Smooth muscle cell of trachea (primary cell): ENCODE data around the gene ZNF749. TPM values are rescaled to one million over a fixed set of nuclear protein-coding genes. Genes with fewer than 3 reads are reported as not detected.

Source experiments
- total RNA-seq: library from RNA; depleted of rRNA; stranded (reverse); fragments of >200 nt; gene quantifications from 2 replicates; pipeline ENCODE4 v1.2.1, GENCODE V29; 2014

Gene ZNF749
- total RNA-seq, result 6.5 and 8.9 TPM in 2 replicates

GRCh38 chr19:57435062-57435978 lies at the start of gene ZNF749:
Gene ZNF749, plus strand, starts transcription at chr19:57435325. Its CDS starts 254 bp downstream, at chr19:57435579.

GRCh38 chr19:57389730-57390598 lies 45.2 kb upstream of the ZNF749 start, which contains the start of gene ZNF548:
Gene ZNF548, plus strand, starts transcription at chr19:57389854. Its CDS starts 246 bp downstream, at chr19:57390100.

DNA sequence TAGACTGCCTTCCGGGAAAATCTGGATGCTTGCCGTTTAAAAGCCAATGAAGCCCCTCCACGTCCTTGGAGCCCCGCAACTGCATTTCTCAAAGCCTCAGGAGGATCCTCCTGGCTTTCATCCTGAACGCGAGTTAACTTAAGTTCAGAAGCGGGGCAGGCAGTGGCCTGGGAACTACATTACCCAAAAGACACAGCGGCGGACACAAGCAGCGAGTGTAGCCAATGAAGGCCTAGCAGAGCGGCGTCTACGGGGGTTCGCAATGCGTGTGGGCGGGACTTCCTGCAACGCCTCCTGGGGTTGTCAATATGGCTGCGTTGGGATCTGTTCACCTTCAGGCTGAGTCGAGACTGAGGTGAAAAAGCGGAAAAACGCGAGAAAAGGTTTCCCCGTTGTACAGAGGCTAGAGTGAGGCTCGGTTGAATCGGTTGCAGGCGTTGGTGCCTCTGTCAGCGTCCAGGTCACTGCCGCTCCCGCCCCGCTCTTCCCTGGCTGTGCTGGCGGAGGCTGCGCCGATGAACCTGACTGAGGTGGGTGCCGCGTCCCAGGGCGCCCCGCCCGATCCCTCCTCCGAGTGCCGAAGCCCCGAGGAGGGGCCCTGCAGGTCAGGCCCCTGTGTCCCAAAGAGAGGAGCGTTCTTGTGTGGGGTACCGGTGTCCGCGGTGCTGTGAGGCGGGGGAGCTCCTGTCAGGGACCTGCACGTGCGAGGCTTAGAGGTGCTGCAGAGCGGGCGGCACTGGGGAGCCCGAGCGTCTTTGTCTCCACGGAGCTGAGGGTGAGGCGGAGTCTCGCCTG lies 24.1 kb upstream of the ZNF749 start, which contains the start of gene ZNF17:
ZNF17 (plus strand) TSS at position 285 of the 795 bp plus-strand sequence. CDS start 2,455 bp downstream, outside the sequence.

GRCh38 chr19:57477191-57478008 lies 42.3 kb downstream of the ZNF749 start, which contains the start of gene ZNF772:
Gene ZNF772, minus strand, starts transcription at chr19:57477566. Its CDS starts 257 bp downstream, at chr19:57477309.

GRCh38 chr19:57487477-57488298 lies 52.6 kb downstream of the ZNF749 start, which contains the start of gene ZNF419:
Gene ZNF419, plus strand, starts transcription at chr19:57487750. Its CDS starts 201 bp downstream, at chr19:57487951.

Other genes starting within 250 kb of the ZNF749 start
- gene ZNF264, start 243.8 kb upstream of the ZNF749 start, total RNA-seq, result 36.5 and 43.0 TPM in 2 replicates
- 0.44 and 0.66 TPM in 2 replicates for gene AURKC, start 204.3 kb upstream of the ZNF749 start, total RNA-seq
- gene ZNF805, start 194.7 kb upstream of the ZNF749 start, total RNA-seq, result 24.1 and 28.6 TPM in 2 replicates
- gene ZNF460, start 154.8 kb upstream of the ZNF749 start, total RNA-seq, result 49.5 and 79.2 TPM in 2 replicates
- gene ZNF543, start 114.9 kb upstream of the ZNF749 start, total RNA-seq, result 9.9 and 12.7 TPM in 2 replicates
- 12.6 and 14.0 TPM in 2 replicates for gene ZNF304, start 84.1 kb upstream of the ZNF749 start, total RNA-seq
- 14.7 and 16.7 TPM in 2 replicates for gene TRAPPC2B, start 71.8 kb upstream of the ZNF749 start, total RNA-seq
- 5.1 and 7.0 TPM in 2 replicates for gene ZNF547, start 71.8 kb upstream of the ZNF749 start, total RNA-seq
- gene ZNF548, start 45.5 kb upstream of the ZNF749 start, total RNA-seq, result 25.6 and 28.8 TPM in 2 replicates
- 14.1 and 16.0 TPM in 2 replicates for gene ZNF17, start 24.2 kb upstream of the ZNF749 start, total RNA-seq
- 0.83 and 1.2 TPM in 2 replicates for gene VN1R1, start 21.8 kb downstream of the ZNF749 start, total RNA-seq
- 20.0 and 28.7 TPM in 2 replicates for gene ZNF772, start 42.2 kb downstream of the ZNF749 start, total RNA-seq
- gene ZNF419, start 52.4 kb downstream of the ZNF749 start, total RNA-seq, result 13.7 and 19.1 TPM in 2 replicates
- gene ZNF773, start 64.6 kb downstream of the ZNF749 start, total RNA-seq, result 26.2 and 40.7 TPM in 2 replicates
- 5.6 and 6.3 TPM in 2 replicates for gene ZNF549, start 92.0 kb downstream of the ZNF749 start, total RNA-seq
- 7.3 and 10.5 TPM in 2 replicates for gene ZNF550, start 124.5 kb downstream of the ZNF749 start, total RNA-seq
- gene ZNF416, start 143.6 kb downstream of the ZNF749 start, total RNA-seq, result 6.8 and 6.9 TPM in 2 replicates
- gene ZIK1, start 148.8 kb downstream of the ZNF749 start, total RNA-seq, result 7.0 and 8.1 TPM in 2 replicates
- gene ZNF530, start 164.6 kb downstream of the ZNF749 start, total RNA-seq, result 2.0 and 4.2 TPM in 2 replicates
- gene ZNF134, start 178.9 kb downstream of the ZNF749 start, total RNA-seq, result 21.5 and 28.4 TPM in 2 replicates
- 12.4 and 12.7 TPM in 2 replicates for gene ZNF211, start 197.8 kb downstream of the ZNF749 start, total RNA-seq
- not detected in 2 replicates for gene ZSCAN4, start 233.6 kb downstream of the ZNF749 start, total RNA-seq
- 6.0 and 8.9 TPM in 2 replicates for gene ZNF551, start 246.7 kb downstream of the ZNF749 start, total RNA-seq